Caco-2 (cell line): Measurements from ENCODE around the gene DEFB128. TPM values are rescaled to one million over a fixed set of nuclear protein-coding genes. Genes with fewer than 3 reads are reported as not detected.
"Not testable (repeated sequence)": the region's sequence is repeated elsewhere in the genome, so short reads cannot be mapped to it uniquely, and the experiment has no call there.

Experiments used
- BruUV-seq: library from RNA; stranded (reverse); fragments of 400-500 nt; replicated peaks from 2 replicates; lab custom pipeline; 2021; lab: Mats Ljungman, UMichigan
- CTCF ChIA-PET: fragments of 300-600 bp; sonication (Branson Sonifier 250); formaldehyde crosslinking; loops from one replicate; lab custom pipeline; 2022; ENCODE audit warnings: antibody characterized with exemption; lab: Charles Lee
- POLR2A ChIA-PET: fragments of 300-600 bp; sonication (Branson Sonifier 250); formaldehyde crosslinking; loops from one replicate; lab custom pipeline; 2022; ENCODE audit warnings: antibody characterized with exemption; lab: Charles Lee
- DNase-seq, 2 experiments: peaks; one replicate each; pipeline versions ENCODE4 v3.0.0 to v3.0.0-alpha.2; 2020 to 2022
- H3K27me3 ChIP-seq: replicated peaks from 2 replicates; pipeline ENCODE4 v1.6.0; 2011; ENCODE audit warnings: low read length; ENCODE audit not compliant: control insufficient read depth, insufficient read depth
- H3K36me3 ChIP-seq: 2 replicates; pipeline ENCODE4 v1.5.1; 2011; ENCODE audit warnings: low read length; ENCODE audit not compliant: control insufficient read depth, insufficient read depth
- H3K4me1 ChIP-seq: fragments of 250-450 bp; sonication (Bioruptor Pico); 2 replicates; pipeline ENCODE4 v1.5.1; 2020; ENCODE audit warnings: mild to moderate bottlenecking
- H3K4me3 ChIP-seq: 2 replicates; pipeline ENCODE4 v1.5.1; 2011; ENCODE audit warnings: low read depth, mild to moderate bottlenecking, control low read depth, low read length
- H3K9me3 ChIP-seq: fragments of 250-450 bp; sonication (Bioruptor Pico); 2 replicates; pipeline ENCODE4 v1.5.1; 2020; ENCODE audit warnings: mild to moderate bottlenecking, moderate library complexity
- H3K27ac Mint-ChIP-seq: one replicate; pipeline ENCODE4 v1.8.0; 2022; ENCODE audit warnings: mixed read lengths; ENCODE audit not compliant: unreplicated experiment
- H3K27me3 Mint-ChIP-seq: one replicate; pipeline ENCODE4 v1.8.0; 2022; ENCODE audit warnings: mixed read lengths; ENCODE audit not compliant: insufficient read depth, unreplicated experiment
- H3K36me3 Mint-ChIP-seq: one replicate; pipeline ENCODE4 v1.8.0; 2022; ENCODE audit warnings: mild to moderate bottlenecking, mixed read lengths; ENCODE audit not compliant: insufficient read depth, unreplicated experiment
- H3K4me1 Mint-ChIP-seq: one replicate; pipeline ENCODE4 v1.8.0; 2022; ENCODE audit warnings: low read depth, mixed read lengths; ENCODE audit not compliant: unreplicated experiment
- H3K4me3 Mint-ChIP-seq: one replicate; pipeline ENCODE4 v1.8.0; 2022; ENCODE audit warnings: mild to moderate bottlenecking, moderate library complexity, mixed read lengths; ENCODE audit not compliant: unreplicated experiment
- H3K9me3 Mint-ChIP-seq: one replicate; pipeline ENCODE4 v1.8.0; 2022; ENCODE audit warnings: mixed read lengths; ENCODE audit not compliant: unreplicated experiment
- intact Hi-C: fragments of 100-400 bp; cut with micrococcal nuclease; formaldehyde crosslinking; loops from one replicate; pipeline ENCODE4 v1.10.0; 2022; ENCODE audit not compliant: unreplicated experiment
- total RNA-seq: library from RNA; stranded (reverse); gene quantifications from 2 replicates; pipeline ENCODE4 v1.2.3, GENCODE V29; 2022
- TF ChIP-seq, protein P1 (sequence below), 2 experiments: fragments of 200-600 bp in 1 of 2; IDR thresholded peaks; 1 replicate in 1 of 2; 2 replicates in 1 of 2; pipeline versions ENCODE4 v1.5.1 to v1.8.0; 2011 to 2022; ENCODE audit warnings: antibody characterized with exemption in 1 of 2, control low read depth in 1 of 2, inconsistent platforms in 1 of 2, low read depth in 1 of 2, low read length in 1 of 2, mild to moderate bottlenecking in 1 of 2, moderate library complexity in 1 of 2; ENCODE audit not compliant: insufficient read depth in 1 of 2, severe bottlenecking in 1 of 2, unreplicated experiment in 1 of 2

DEFB128 gene
- total RNA-seq, 1 experiment from 2014 or later: not detected

DNA sequence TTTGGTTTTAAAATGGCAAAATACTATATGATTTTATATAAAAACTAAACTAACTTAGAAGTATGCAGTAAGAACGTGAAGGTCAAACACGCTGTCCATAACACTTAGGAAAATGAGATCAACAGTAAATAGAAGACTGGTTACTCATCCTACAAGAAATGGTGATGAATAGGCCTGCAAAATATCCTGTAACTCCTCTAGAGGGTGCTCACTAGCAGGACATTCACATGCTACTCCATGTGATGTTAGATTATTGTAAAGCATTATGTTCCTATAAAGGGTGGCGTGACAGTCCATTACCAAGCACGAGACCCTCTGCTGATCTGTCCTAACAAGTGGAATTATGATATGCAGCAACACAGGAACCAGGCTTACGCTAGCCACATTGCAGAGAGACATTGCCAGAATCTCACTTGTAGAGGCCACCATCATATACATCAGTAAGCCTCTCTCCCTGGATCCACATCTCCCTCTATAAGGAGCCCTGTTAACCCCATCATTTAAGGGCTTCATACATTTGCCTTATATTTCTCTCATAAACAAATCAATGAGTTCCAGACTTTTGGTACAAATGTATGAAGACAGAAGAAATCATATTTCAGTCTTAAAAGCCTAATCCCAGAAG is 19.5 kb upstream of the DEFB128 start:
- DNase-seq: peak in 1 of 2 experiments; percentile 38
- Histone ChIP-seq H3K36me3 (no peaks in the 10 kb centered on the region), H3K4me3 (no peak overlapping the region), H3K9me3 (no peaks in the 10 kb centered on the region), H3K4me1 (peaks cover 4% of the 10 kb centered on the region), H3K27me3 (no peaks in the 10 kb centered on the region)
- Mint-ChIP-seq H3K4me3 (no peak overlapping the region), H3K4me1 (peaks cover 9% of the 10 kb centered on the region), H3K9me3 (no peaks in the 10 kb centered on the region), H3K36me3 (no peaks in the 10 kb centered on the region), H3K27me3 (no peaks in the 10 kb centered on the region), H3K27ac (no peak overlapping the region)
- ChIA-PET POLR2A (no interaction called here), CTCF (no interaction called here)
- no TSS peak for BruUV-seq
- intact Hi-C loops: loop anchor here (1.0 to 2.0 kb wide), 2 partner anchors 58 to 122 kb away; no protein-coding TSS in a partner anchor
- TF ChIP-seq, protein P1, sequence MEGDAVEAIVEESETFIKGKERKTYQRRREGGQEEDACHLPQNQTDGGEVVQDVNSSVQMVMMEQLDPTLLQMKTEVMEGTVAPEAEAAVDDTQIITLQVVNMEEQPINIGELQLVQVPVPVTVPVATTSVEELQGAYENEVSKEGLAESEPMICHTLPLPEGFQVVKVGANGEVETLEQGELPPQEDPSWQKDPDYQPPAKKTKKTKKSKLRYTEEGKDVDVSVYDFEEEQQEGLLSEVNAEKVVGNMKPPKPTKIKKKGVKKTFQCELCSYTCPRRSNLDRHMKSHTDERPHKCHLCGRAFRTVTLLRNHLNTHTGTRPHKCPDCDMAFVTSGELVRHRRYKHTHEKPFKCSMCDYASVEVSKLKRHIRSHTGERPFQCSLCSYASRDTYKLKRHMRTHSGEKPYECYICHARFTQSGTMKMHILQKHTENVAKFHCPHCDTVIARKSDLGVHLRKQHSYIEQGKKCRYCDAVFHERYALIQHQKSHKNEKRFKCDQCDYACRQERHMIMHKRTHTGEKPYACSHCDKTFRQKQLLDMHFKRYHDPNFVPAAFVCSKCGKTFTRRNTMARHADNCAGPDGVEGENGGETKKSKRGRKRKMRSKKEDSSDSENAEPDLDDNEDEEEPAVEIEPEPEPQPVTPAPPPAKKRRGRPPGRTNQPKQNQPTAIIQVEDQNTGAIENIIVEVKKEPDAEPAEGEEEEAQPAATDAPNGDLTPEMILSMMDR (IDR thresholded peaks at IDR 0.05; ENCODE audit: insufficient read depth in 1 of 2, low read depth in 1 of 2, low read length in 1 of 2, severe bottlenecking in 1 of 2, unreplicated experiment in 1 of 2): peak; percentile 34 to 59

DNA sequence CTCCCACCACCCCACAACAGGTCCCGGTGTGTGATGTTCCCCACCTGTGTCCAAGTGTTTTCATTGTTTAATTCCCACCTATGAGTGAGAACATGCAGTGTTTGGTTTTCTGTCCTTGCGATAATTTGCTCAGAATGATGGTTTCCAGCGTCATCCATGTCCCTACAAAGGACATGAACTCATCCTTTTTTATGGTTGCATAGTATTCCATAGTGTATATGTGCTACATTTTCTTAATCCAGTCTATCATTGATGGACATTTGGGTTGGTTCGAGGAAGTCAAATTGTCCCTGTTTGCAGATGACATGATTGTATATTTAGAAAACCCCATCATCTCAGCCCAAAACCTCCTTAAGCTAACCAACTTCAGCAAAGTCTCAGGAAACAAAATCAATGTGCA is 14.1 kb upstream of the DEFB128 start:
- DNase-seq, H3K36me3 ChIP-seq, BruUV-seq, H3K27me3 ChIP-seq, H3K4me1 ChIP-seq, H3K27ac Mint-ChIP-seq, H3K27me3 Mint-ChIP-seq, H3K4me1 Mint-ChIP-seq, CTCF ChIA-PET, H3K4me3 ChIP-seq, H3K9me3 ChIP-seq, H3K9me3 Mint-ChIP-seq, intact Hi-C loops, POLR2A ChIA-PET, H3K4me3 Mint-ChIP-seq, H3K36me3 Mint-ChIP-seq: not testable (repeated sequence)

DNA sequence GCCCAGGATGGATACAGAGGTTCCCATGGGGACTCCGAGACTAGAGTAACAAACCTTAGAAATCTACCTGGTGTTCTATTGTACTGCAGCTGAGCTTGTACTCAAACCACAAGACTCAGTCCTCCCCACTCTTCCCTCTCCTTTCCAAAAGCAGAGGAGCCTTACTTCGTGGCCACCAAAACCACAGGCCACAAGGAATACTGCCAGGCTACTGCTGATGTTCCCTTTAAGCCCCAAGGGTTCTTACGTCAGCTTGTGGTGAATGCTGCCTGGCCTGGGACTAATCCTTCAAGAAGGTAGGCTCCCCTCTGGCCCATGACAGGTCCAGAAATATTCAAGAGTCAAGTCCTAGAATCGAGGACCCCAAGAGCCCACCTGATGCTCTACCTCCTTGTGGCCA is 10.5 kb upstream of the DEFB128 start:
- Histone ChIP-seq H3K4me3 (no peak overlapping the region), H3K27me3 (no peaks in the 10 kb centered on the region), H3K4me1 (no peaks in the 10 kb centered on the region; the same call in none of the 2 replicates), H3K36me3 (no peaks in the 10 kb centered on the region), H3K9me3 (no peaks in the 10 kb centered on the region)
- BruUV-seq: no TSS peak
- Mint-ChIP-seq H3K9me3 (no peaks in the 10 kb centered on the region), H3K27ac (no peak overlapping the region), H3K36me3 (no peaks in the 10 kb centered on the region), H3K27me3 (no peaks in the 10 kb centered on the region), H3K4me1 (peaks cover 7% of the 10 kb centered on the region), H3K4me3 (no peak overlapping the region)
- intact Hi-C loops: no loop called here
- TF ChIP-seq, protein P1 (IDR thresholded peaks at IDR 0.05; ENCODE audit: insufficient read depth in 1 of 2, low read depth in 1 of 2, low read length in 1 of 2, severe bottlenecking in 1 of 2, unreplicated experiment in 1 of 2): no peak
- DNase-seq: no peak
- CTCF ChIA-PET: no interaction called here
- POLR2A ChIA-PET: no interaction called here
